GM13977 (cell line): Measurements from ENCODE around the gene NEURL4.
"Not testable (repeated sequence)": the region's sequence is repeated elsewhere in the genome, so short reads cannot be mapped to it uniquely, and the experiment has no call there.

Experiments
- DNase-seq: peaks from one replicate; pipeline ENCODE4 v3.0.0; 2012; ENCODE audit warnings: low spot score
- CTCF ChIP-seq: IDR thresholded peaks from 2 replicates; pipeline ENCODE4 v1.5.1; 2012; ENCODE audit warnings: mild to moderate bottlenecking, control low read depth; ENCODE audit not compliant: insufficient read depth; ENCODE audit errors: extremely low read depth, missing control alignments
- in situ Hi-C: fragments of 300-500 bp; cut with MboI; formaldehyde crosslinking; loops from one replicate; pipeline ENCODE4 v1.12.0; 2022; ENCODE audit warnings: low sequenced_read_pairs, low pct_unique_long_range_greater_than_20kb, mixed read lengths, inconsistent platforms; ENCODE audit not compliant: unreplicated experiment

Gene NEURL4

GRCh38 chr17:7336240-7337175, 7.4 kb upstream of the NEURL4 start, which contains the start of gene ACAP1:
TSS of gene ACAP1 (plus strand) at chr17:7336529. CDS start at chr17:7336735, 206 bp downstream.
- peak; percentile 11 for TF ChIP-seq CTCF
- peak; percentile 80 for DNase-seq
- in situ Hi-C loops, result no loop called here

GRCh38 chr17:7335765-7336164, 6.6 kb upstream of the NEURL4 start:
- DNase-seq, in situ Hi-C loops: not testable (repeated sequence)

GRCh38 chr17:7334938-7335538, 5.9 kb upstream of the NEURL4 start:
- in situ Hi-C loops, result no loop called here
- TF ChIP-seq CTCF, result no peak
- DNase-seq, result no peak

GRCh38 chr17:7332600-7333069, 3.5 kb upstream of the NEURL4 start:
- in situ Hi-C loops, DNase-seq: not testable (repeated sequence)

GRCh38 chr17:7332111-7332510, 3.0 kb upstream of the NEURL4 start:
- DNase-seq, result no peak
- in situ Hi-C loops, result no loop called here
- no peak for TF ChIP-seq CTCF

- no peak for TF ChIP-seq CTCF
- in situ Hi-C loops, result no loop called here
- no peak for DNase-seq
Measured at GRCh38 chr17:7330638-7331015, 1.5 kb upstream of the NEURL4 start.

- TF ChIP-seq CTCF, result no peak
- peak; percentile 90 for DNase-seq
- in situ Hi-C loops, result no loop called here
Measured at GRCh38 chr17:7329997-7330637, 982 bp upstream of the NEURL4 start.
